IMR-90 (cell line): ENCODE results near the gene MRPL49. TPM values are rescaled to one million over a fixed set of nuclear protein-coding genes. Genes with fewer than 3 reads are reported as not detected.

Source experiments
- ATAC-seq: fragments of 200-7000 bp; cut with Tn5 transposase; 2 replicates; pipeline ENCODE4 v1.9.1; 2020; ENCODE audit warnings: low read depth, mild to moderate bottlenecking, moderate library complexity
- BruUV-seq: library from RNA; stranded (reverse); fragments of 400-500 nt; replicated peaks from 2 replicates; lab custom pipeline; 2021; lab: Mats Ljungman, UMichigan
- CTCF ChIA-PET: fragments of 300-600 bp; formaldehyde crosslinking; extraction: SDS; loops from one replicate; lab custom pipeline; 2021; ENCODE audit warnings: antibody characterized with exemption; lab: Yijun Ruan, JAX
- POLR2A ChIA-PET: fragments of 300-600 bp; sonication (Branson Sonifier 250); formaldehyde crosslinking; loops from one replicate; lab custom pipeline; 2022; ENCODE audit warnings: antibody characterized with exemption; ENCODE audit not compliant: unreplicated experiment; lab: Charles Lee
- DNase-seq: peaks from one replicate; pipeline ENCODE4 v3.0.0; 2013
- H2AFZ ChIP-seq: replicated peaks from 2 replicates; pipeline ENCODE3; 2013; ENCODE audit warnings: low read length, mild to moderate bottlenecking; ENCODE audit not compliant: poor library complexity
- H2AK5ac ChIP-seq: 2 replicates; pipeline ENCODE4 v1.6.1; 2013; ENCODE audit warnings: low read depth, low read length, inconsistent platforms
- H2AK9ac ChIP-seq: replicated peaks from 2 replicates; pipeline ENCODE3; 2013; ENCODE audit warnings: mild to moderate bottlenecking, low read depth, low read length, moderate library complexity; ENCODE audit not compliant: poor library complexity
- H2BK120ac ChIP-seq: 2 replicates; pipeline ENCODE4 v1.6.1; 2013; ENCODE audit warnings: low read depth, low read length, inconsistent platforms
- H2BK15ac ChIP-seq: 3 replicates; pipeline ENCODE4 v1.6.1; 2013; ENCODE audit warnings: low read depth, low read length, inconsistent platforms
- H2BK20ac ChIP-seq: 2 replicates; pipeline ENCODE4 v1.6.1; 2013; ENCODE audit warnings: low read depth, mild to moderate bottlenecking, inconsistent platforms, low read length, moderate library complexity
- H2BK5ac ChIP-seq: 2 replicates; pipeline ENCODE4 v1.6.1; 2013; ENCODE audit warnings: mild to moderate bottlenecking, low read depth, low read length, inconsistent platforms; ENCODE audit not compliant: poor library complexity, severe bottlenecking
- H3K14ac ChIP-seq: replicated peaks from 2 replicates; pipeline ENCODE4 v1.6.1; 2013; ENCODE audit warnings: low read depth, low read length, inconsistent platforms
- H3K18ac ChIP-seq: 2 replicates; pipeline ENCODE4 v1.6.1; 2013; ENCODE audit warnings: low read depth, low read length, control low read depth
- H3K23ac ChIP-seq: 2 replicates; pipeline ENCODE4 v1.6.1; 2013; ENCODE audit warnings: low read depth, low read length, inconsistent platforms
- H3K27ac ChIP-seq: 2 replicates; pipeline ENCODE4 v1.5.1; 2013; ENCODE audit warnings: mild to moderate bottlenecking, control low read depth, low read length; ENCODE audit not compliant: insufficient read depth
- H3K27me3 ChIP-seq: 2 replicates; pipeline ENCODE4 v1.6.1; 2013; ENCODE audit warnings: low read length; ENCODE audit not compliant: control insufficient read depth, insufficient read depth
- H3K36me3 ChIP-seq: 2 replicates; pipeline ENCODE4 v1.6.1; 2013; ENCODE audit warnings: low read length, mixed read lengths; ENCODE audit not compliant: control insufficient read depth, insufficient read depth
- H3K4ac ChIP-seq: 2 replicates; pipeline ENCODE4 v1.6.1; 2013; ENCODE audit warnings: low read depth, low read length, inconsistent platforms
- H3K4me1 ChIP-seq: 2 replicates; pipeline ENCODE4 v1.6.1; 2013; ENCODE audit warnings: low read length, mixed read lengths; ENCODE audit not compliant: control insufficient read depth, insufficient read depth
- H3K4me2 ChIP-seq: 2 replicates; pipeline ENCODE4 v1.6.1; 2013; ENCODE audit warnings: low read depth, mild to moderate bottlenecking, control low read depth, low read length, moderate library complexity
- H3K4me3 ChIP-seq: 2 replicates; pipeline ENCODE4 v1.5.1; 2013; ENCODE audit warnings: low read depth, mild to moderate bottlenecking, control low read depth, low read length, moderate library complexity; ENCODE audit not compliant: insufficient read depth
- H3K56ac ChIP-seq: 2 replicates; pipeline ENCODE4 v1.6.1; 2013; ENCODE audit warnings: low read length, inconsistent platforms; ENCODE audit not compliant: insufficient read depth; ENCODE audit errors: extremely low read depth
- H3K79me1 ChIP-seq, 2 experiments: 2 replicates each; pipeline ENCODE4 v1.6.1; 2013; ENCODE audit warnings: low read length in 2 of 2, inconsistent platforms in 1 of 2, low read depth in 1 of 2
- H3K9ac ChIP-seq: 2 replicates; pipeline ENCODE4 v1.6.1; 2013; ENCODE audit warnings: low read depth, low read length, control low read depth
- H3K9me1 ChIP-seq: 2 replicates; pipeline ENCODE4 v1.6.1; 2013; ENCODE audit warnings: low read length, inconsistent platforms; ENCODE audit not compliant: insufficient read depth
- H3K9me3 ChIP-seq: 2 replicates; pipeline ENCODE4 v1.6.1; 2013; ENCODE audit warnings: low read length; ENCODE audit not compliant: control insufficient read depth, insufficient read depth
- H4K20me1 ChIP-seq: 2 replicates; pipeline ENCODE4 v1.6.1; 2013; ENCODE audit warnings: low read length, inconsistent platforms; ENCODE audit not compliant: insufficient read depth
- H4K5ac ChIP-seq: 2 replicates; pipeline ENCODE4 v1.6.1; 2013; ENCODE audit warnings: mild to moderate bottlenecking, low read depth, low read length, control low read depth
- H4K8ac ChIP-seq, 2 experiments: 2 replicates each; pipeline ENCODE4 v1.6.1; 2013; ENCODE audit warnings: low read depth in 2 of 2, low read length in 2 of 2, control low read depth in 1 of 2, inconsistent platforms in 1 of 2
- H4K91ac ChIP-seq: 2 replicates; pipeline ENCODE4 v1.6.1; 2013; ENCODE audit warnings: low read depth, low read length, inconsistent platforms; ENCODE audit not compliant: insufficient read depth
- BHLHE40 ChIP-seq: fragments of 150-350 bp; IDR thresholded peaks from 2 replicates; pipeline ENCODE4 v1.6.1; 2016; ENCODE audit warnings: mild to moderate bottlenecking, low read depth, low read length
- CEBPB ChIP-seq: IDR thresholded peaks from 2 replicates; pipeline ENCODE4 v1.6.1; 2012; ENCODE audit warnings: low read depth, low read length, improper control_type of control experiment
- CHD1 ChIP-seq: IDR thresholded peaks from 2 replicates; pipeline ENCODE4 v1.6.1; 2012; ENCODE audit warnings: low read depth, low read length, improper control_type of control experiment
- CTCF ChIP-seq: conservative IDR thresholded peaks from 2 replicates; pipeline ENCODE4 v1.5.1; 2012; ENCODE audit warnings: mild to moderate bottlenecking, low read depth, low read length, improper control_type of control experiment
- ELK1 ChIP-seq: fragments of 150-350 bp; IDR thresholded peaks from 2 replicates; pipeline ENCODE4 v1.6.1; 2016; ENCODE audit warnings: low read depth, mild to moderate bottlenecking, low read length, moderate library complexity, borderline replicate concordance
- FOS ChIP-seq: fragments of 150-350 bp; IDR thresholded peaks from 2 replicates; pipeline ENCODE4 v1.6.1; 2016; ENCODE audit warnings: low read depth, low read length
- MAFK ChIP-seq: IDR thresholded peaks from 2 replicates; pipeline ENCODE4 v1.6.1; 2012; ENCODE audit warnings: low read depth, low read length, improper control_type of control experiment
- MAZ ChIP-seq: IDR thresholded peaks from 2 replicates; pipeline ENCODE4 v1.6.1; 2012; ENCODE audit warnings: low read depth, mild to moderate bottlenecking, low read length, improper control_type of control experiment, moderate library complexity, borderline replicate concordance
- MXI1 ChIP-seq: IDR thresholded peaks from 2 replicates; pipeline ENCODE4 v1.6.1; 2012; ENCODE audit warnings: low read depth, mild to moderate bottlenecking, low read length, moderate library complexity, borderline replicate concordance
- NFE2L2 ChIP-seq: fragments of 150-350 bp; IDR thresholded peaks from 2 replicates; pipeline ENCODE4 v1.6.1; 2016; ENCODE audit warnings: low read depth, mild to moderate bottlenecking, low read length
- POLR2A ChIP-seq: IDR thresholded peaks from 2 replicates; pipeline ENCODE4 v1.6.1; 2012; ENCODE audit warnings: mild to moderate bottlenecking, low read depth, low read length
- RAD21 ChIP-seq: IDR thresholded peaks from 2 replicates; pipeline ENCODE4 v1.6.1; 2012; ENCODE audit warnings: low read length, improper control_type of control experiment
- RCOR1 ChIP-seq: IDR thresholded peaks from 2 replicates; pipeline ENCODE4 v1.6.1; 2012; ENCODE audit warnings: mild to moderate bottlenecking, low read length, improper control_type of control experiment; ENCODE audit not compliant: insufficient replicate concordance
- SMC3 ChIP-seq: fragments of 150-350 bp; IDR thresholded peaks from 2 replicates; pipeline ENCODE4 v1.6.1; 2016; ENCODE audit warnings: low read depth, mild to moderate bottlenecking, antibody characterized with exemption, low read length, moderate library complexity
- USF2 ChIP-seq: fragments of 150-350 bp; IDR thresholded peaks from 2 replicates; pipeline ENCODE4 v1.6.1; 2017; ENCODE audit warnings: mild to moderate bottlenecking, antibody characterized with exemption, low read length, low read depth
- WGBS, 2 experiments: methylation state at CpG; one replicate each; pipeline versions ENCODE4 v1.1.5 to v1.1.7; 2013; ENCODE audit warnings: missing lambda C conversion rate in 2 of 2; ENCODE audit not compliant: insufficient read length in 1 of 2; ENCODE audit errors: extremely low coverage in 2 of 2; 5-methylcytosine and 5-hydroxymethylcytosine counted together
- dilution Hi-C: fragments of 300-500 bp; cut with HindIII; formaldehyde crosslinking; loops from one replicate; pipeline ENCODE4 v1.14.3; 2018; ENCODE audit warnings: low sequenced_read_pairs; ENCODE audit not compliant: unreplicated experiment
- in situ Hi-C: fragments of 300-500 bp; cut with MboI; formaldehyde crosslinking; loops from 3 replicates; pipeline ENCODE4 v1.14.3; 2019; ENCODE audit warnings: low sequenced_read_pairs, inconsistent platforms, mixed read lengths
- intact Hi-C: fragments of 100-400 bp; cut with micrococcal nuclease; formaldehyde crosslinking; loops from 2 replicates; pipeline ENCODE4 v1.10.0; 2022
- polyA plus RNA-seq, 3 experiments: library from polyadenylated mRNA; depleted of rRNA; stranded (reverse); fragments of >200 nt; gene quantifications; 2 replicates each; pipeline ENCODE4 v1.2.3, GENCODE V29; 2012; ENCODE audit warnings: low replicate concordance in 1 of 3
- total RNA-seq: library from RNA; depleted of rRNA; stranded (reverse); fragments of >200 nt; gene quantifications from 2 replicates; pipeline ENCODE4 v1.2.3, GENCODE V29; 2012

The MRPL49 gene
- total and polyA plus RNA-seq, 2 of the 4 experiments (the other 2 are of a cell fraction): 55.2 to 56.8 TPM

GRCh38 chr11:65133724-65134123, 11.6 kb downstream of the MRPL49 start:
- peaks cover 40% of the 10 kb centered on the region for H3K36me3 ChIP-seq
- no peak for DNase-seq

More at GRCh38 chr11:65133724-65134123, 11.6 kb downstream of the MRPL49 start:
- dilution Hi-C loops (no loop called here), in situ Hi-C loops (no loop called here), intact Hi-C loops (no loop called here)
- Histone ChIP-seq H3K23ac (peak overlapping the region; percentile 95), H3K4me1 (peaks cover 6% of the 10 kb centered on the region; the same call in 1 of the 2 replicates), H2BK120ac (no peak overlapping the region), H3K27me3 (no peaks in the 10 kb centered on the region), H2BK5ac (peak overlapping the region; percentile 98), H4K5ac (peak overlapping the region; percentile 51; the same call in 1 of the 2 replicates), H3K27ac (peak overlapping the region; percentile 99), H3K79me1 (peaks cover 18 to 43% of the 10 kb centered on the region in 2 experiments), H3K4me3 (peak overlapping the region; percentile 63), H3K9me3 (no peaks in the 10 kb centered on the region), H2BK20ac (no peak overlapping the region), H3K14ac (no peak overlapping the region; the same call in 1 of the 2 replicates), H3K18ac (no peak overlapping the region), H4K8ac (peak overlapping the region; percentile 12 to 43; a peak in 3 of 4 replicates), H2BK15ac (no peak overlapping the region), H3K9ac (peak overlapping the region; percentile 99), H3K9me1 (peaks cover 21% of the 10 kb centered on the region), H2AK5ac (peak overlapping the region; percentile 90; the same call in 1 of the 2 replicates), H3K56ac (no peak overlapping the region), H2AFZ (peak overlapping the region; percentile 99), H4K20me1 (peaks cover 28% of the 10 kb centered on the region), H3K4ac (peak overlapping the region; percentile 100), H3K4me2 (peak overlapping the region; percentile 93), H4K91ac (peak overlapping the region; percentile 100; the same call in 1 of the 2 replicates), H2AK9ac (peak overlapping the region; percentile 98)
- no peak; the same call in none of the 2 replicates for ATAC-seq
- BruUV-seq: no TSS peak
- 0% methylated on average over 14 of the region's 20 CpGs; no CpG with 5 or more reads in 1 of the 2 experiments for WGBS, 2 experiments
- ChIA-PET POLR2A (no interaction called here), CTCF (interaction anchor here (0.5 kb wide), 1 partner anchor 54 kb away, joined by 3 read pairs; no protein-coding TSS in a partner anchor)
- TF ChIP-seq NFE2L2 (no peak), POLR2A (no peak), CHD1 (no peak), USF2 (no peak), MAFK (no peak), MXI1 (no peak), ELK1 (no peak), BHLHE40 (no peak), RCOR1 (no peak), SMC3 (no peak), CTCF (no peak), MAZ (no peak), CEBPB (no peak), FOS (no peak), RAD21 (no peak)
